Progenitor cell of endocrine pancreas (in vitro differentiated cells): Measurements from ENCODE around the gene LHFPL2. TPM values are rescaled to one million over a fixed set of nuclear protein-coding genes. Genes with fewer than 3 reads are reported as not detected.
A peak's percentile ranks its signal among the peaks of the same experiment; 100 is the strongest.

Experiments used
- DNase-seq: peaks from one replicate; pipeline ENCODE4 v3.0.0; 2021; ENCODE audit warnings: low spot score; ENCODE audit not compliant: unreplicated experiment
- H3K27ac Mint-ChIP-seq: 2 replicates; pipeline ENCODE4 v1.8.0; 2021; ENCODE audit warnings: mild to moderate bottlenecking, moderate library complexity, mixed read lengths
- H3K27me3 Mint-ChIP-seq: 2 replicates; pipeline ENCODE4 v1.8.0; 2021; ENCODE audit warnings: mixed read lengths
- H3K36me3 Mint-ChIP-seq: 2 replicates; pipeline ENCODE4 v1.8.0; 2022; ENCODE audit warnings: mixed read lengths; ENCODE audit not compliant: insufficient read depth
- H3K4me1 Mint-ChIP-seq: 2 replicates; pipeline ENCODE4 v1.8.0; 2021; ENCODE audit warnings: low read depth, mixed read lengths
- H3K4me3 Mint-ChIP-seq: 2 replicates; pipeline ENCODE4 v1.8.0; 2021; ENCODE audit warnings: low read depth, mild to moderate bottlenecking, moderate library complexity, mixed read lengths
- H3K9me3 Mint-ChIP-seq: 2 replicates; pipeline ENCODE4 v1.8.0; 2021; ENCODE audit warnings: low read depth, mixed read lengths
- total RNA-seq: library from RNA; stranded (reverse); gene quantifications from 2 replicates; pipeline ENCODE4 v1.2.1, GENCODE V29; 2021
- TF ChIP-seq, protein P1 (sequence below): fragments of 200-600 bp; sonication (generic); IDR thresholded peaks from one replicate; pipeline ENCODE4 v1.5.0; 2021; ENCODE audit warnings: antibody characterized with exemption, mild to moderate bottlenecking; ENCODE audit not compliant: unreplicated experiment

Gene LHFPL2
- total RNA-seq, 1 donor from 2014 or later, result 15.0 TPM

DNA sequence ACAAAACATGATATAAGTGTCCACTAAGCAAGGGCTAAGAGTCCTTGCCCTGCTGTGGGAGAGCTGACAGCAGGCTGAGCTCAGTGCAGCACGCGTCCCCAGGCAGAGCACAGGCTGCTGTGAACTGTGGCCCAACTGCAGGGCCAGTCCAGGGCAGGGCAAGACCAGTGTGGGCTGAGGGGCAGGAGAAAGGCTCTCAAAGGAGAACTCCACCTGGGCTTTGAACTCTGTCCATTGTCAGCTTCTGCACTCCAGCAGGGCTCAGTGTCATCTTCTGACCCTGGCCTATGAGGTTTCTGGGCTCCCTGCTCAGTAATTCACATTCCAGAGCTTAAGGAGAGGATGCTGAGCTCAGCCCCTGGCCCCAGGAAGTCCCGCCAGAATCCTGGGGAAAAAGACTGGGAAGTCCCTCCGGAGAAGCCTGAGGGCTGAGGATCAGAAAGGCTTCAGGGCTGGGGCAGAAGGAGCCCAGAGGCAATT lies 37.4 kb downstream of the LHFPL2 start:
- TF ChIP-seq, protein P1, sequence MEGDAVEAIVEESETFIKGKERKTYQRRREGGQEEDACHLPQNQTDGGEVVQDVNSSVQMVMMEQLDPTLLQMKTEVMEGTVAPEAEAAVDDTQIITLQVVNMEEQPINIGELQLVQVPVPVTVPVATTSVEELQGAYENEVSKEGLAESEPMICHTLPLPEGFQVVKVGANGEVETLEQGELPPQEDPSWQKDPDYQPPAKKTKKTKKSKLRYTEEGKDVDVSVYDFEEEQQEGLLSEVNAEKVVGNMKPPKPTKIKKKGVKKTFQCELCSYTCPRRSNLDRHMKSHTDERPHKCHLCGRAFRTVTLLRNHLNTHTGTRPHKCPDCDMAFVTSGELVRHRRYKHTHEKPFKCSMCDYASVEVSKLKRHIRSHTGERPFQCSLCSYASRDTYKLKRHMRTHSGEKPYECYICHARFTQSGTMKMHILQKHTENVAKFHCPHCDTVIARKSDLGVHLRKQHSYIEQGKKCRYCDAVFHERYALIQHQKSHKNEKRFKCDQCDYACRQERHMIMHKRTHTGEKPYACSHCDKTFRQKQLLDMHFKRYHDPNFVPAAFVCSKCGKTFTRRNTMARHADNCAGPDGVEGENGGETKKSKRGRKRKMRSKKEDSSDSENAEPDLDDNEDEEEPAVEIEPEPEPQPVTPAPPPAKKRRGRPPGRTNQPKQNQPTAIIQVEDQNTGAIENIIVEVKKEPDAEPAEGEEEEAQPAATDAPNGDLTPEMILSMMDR, result no peak
- Mint-ChIP-seq H3K4me3 (no peak overlapping the region), H3K27me3 (no peaks in the 10 kb centered on the region), H3K4me1 (peaks cover 9% of the 10 kb centered on the region), H3K27ac (no peak overlapping the region), H3K36me3 (no peaks in the 10 kb centered on the region), H3K9me3 (no peaks in the 10 kb centered on the region)
- no peak for DNase-seq

- H3K4me3 Mint-ChIP-seq, result no peak overlapping the region
- DNase-seq, result no peak
These were observed 37.9 kb downstream of the LHFPL2 start for GRCh38 chr5:78610636-78611035.

GRCh38 chr5:78610163-78610583 lies 38.4 kb downstream of the LHFPL2 start:
- H3K4me3 Mint-ChIP-seq, result no peak overlapping the region
- H3K36me3 Mint-ChIP-seq, result no peaks in the 10 kb centered on the region
- H3K27ac Mint-ChIP-seq, result peak overlapping the region; percentile 21
- no peak for DNase-seq
- no peaks in the 10 kb centered on the region for H3K27me3 Mint-ChIP-seq
- peaks cover 11% of the 10 kb centered on the region for H3K4me1 Mint-ChIP-seq
- H3K9me3 Mint-ChIP-seq, result no peaks in the 10 kb centered on the region
- TF ChIP-seq, protein P1, result no peak

More at GRCh38 chr5:78610636-78611035, 37.9 kb downstream of the LHFPL2 start:
- TF ChIP-seq, protein P1, result no peak
- Mint-ChIP-seq H3K27ac (peak overlapping the region; percentile 27), H3K4me1 (peaks cover 10% of the 10 kb centered on the region), H3K27me3 (no peaks in the 10 kb centered on the region), H3K9me3 (no peaks in the 10 kb centered on the region), H3K36me3 (no peaks in the 10 kb centered on the region)

GRCh38 chr5:78607864-78608263 lies 40.7 kb downstream of the LHFPL2 start:
- Mint-ChIP-seq H3K4me3 (no peak overlapping the region), H3K9me3 (no peaks in the 10 kb centered on the region), H3K27me3 (no peaks in the 10 kb centered on the region), H3K4me1 (peaks cover 15% of the 10 kb centered on the region), H3K27ac (no peak overlapping the region), H3K36me3 (no peaks in the 10 kb centered on the region)
- DNase-seq, result no peak
- TF ChIP-seq, protein P1, result no peak

- TF ChIP-seq, protein P1, result no peak
- Mint-ChIP-seq H3K27me3 (no peaks in the 10 kb centered on the region), H3K4me3 (no peak overlapping the region), H3K9me3 (no peaks in the 10 kb centered on the region), H3K27ac (no peak overlapping the region), H3K36me3 (no peaks in the 10 kb centered on the region), H3K4me1 (peaks cover 24% of the 10 kb centered on the region)
- DNase-seq, result no peak
These were observed 42.3 kb downstream of the LHFPL2 start for GRCh38 chr5:78606241-78606640.
